22Rv1 (cell line): ENCODE data around the gene MPZL1.

Experiments used
- H3K27ac ChIP-seq: fragments of 450-650 bp; 2 replicates; pipeline ENCODE4 v1.5.1; 2017
- ZFX ChIP-seq: fragments of 450-650 bp; IDR thresholded peaks from 2 replicates; pipeline ENCODE4 v1.6.1; 2017; ENCODE audit warnings: antibody characterized with exemption, borderline replicate concordance
- TF ChIP-seq, protein P1 (sequence below): fragments of 450-650 bp; IDR thresholded peaks from 2 replicates; pipeline ENCODE4 v1.5.1; 2017; ENCODE audit warnings: mild to moderate bottlenecking

MPZL1 gene

GRCh38 chr1:167772436-167772835, 50.7 kb downstream of the MPZL1 start:
- no peak overlapping the region for H3K27ac ChIP-seq
- TF ChIP-seq ZFX: no peak
- TF ChIP-seq, protein P1, sequence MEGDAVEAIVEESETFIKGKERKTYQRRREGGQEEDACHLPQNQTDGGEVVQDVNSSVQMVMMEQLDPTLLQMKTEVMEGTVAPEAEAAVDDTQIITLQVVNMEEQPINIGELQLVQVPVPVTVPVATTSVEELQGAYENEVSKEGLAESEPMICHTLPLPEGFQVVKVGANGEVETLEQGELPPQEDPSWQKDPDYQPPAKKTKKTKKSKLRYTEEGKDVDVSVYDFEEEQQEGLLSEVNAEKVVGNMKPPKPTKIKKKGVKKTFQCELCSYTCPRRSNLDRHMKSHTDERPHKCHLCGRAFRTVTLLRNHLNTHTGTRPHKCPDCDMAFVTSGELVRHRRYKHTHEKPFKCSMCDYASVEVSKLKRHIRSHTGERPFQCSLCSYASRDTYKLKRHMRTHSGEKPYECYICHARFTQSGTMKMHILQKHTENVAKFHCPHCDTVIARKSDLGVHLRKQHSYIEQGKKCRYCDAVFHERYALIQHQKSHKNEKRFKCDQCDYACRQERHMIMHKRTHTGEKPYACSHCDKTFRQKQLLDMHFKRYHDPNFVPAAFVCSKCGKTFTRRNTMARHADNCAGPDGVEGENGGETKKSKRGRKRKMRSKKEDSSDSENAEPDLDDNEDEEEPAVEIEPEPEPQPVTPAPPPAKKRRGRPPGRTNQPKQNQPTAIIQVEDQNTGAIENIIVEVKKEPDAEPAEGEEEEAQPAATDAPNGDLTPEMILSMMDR: no peak

GRCh38 chr1:167773516-167773915, 51.7 kb downstream of the MPZL1 start:
- no peak overlapping the region for H3K27ac ChIP-seq
- no peak for TF ChIP-seq ZFX
- TF ChIP-seq, protein P1: no peak

DNA sequence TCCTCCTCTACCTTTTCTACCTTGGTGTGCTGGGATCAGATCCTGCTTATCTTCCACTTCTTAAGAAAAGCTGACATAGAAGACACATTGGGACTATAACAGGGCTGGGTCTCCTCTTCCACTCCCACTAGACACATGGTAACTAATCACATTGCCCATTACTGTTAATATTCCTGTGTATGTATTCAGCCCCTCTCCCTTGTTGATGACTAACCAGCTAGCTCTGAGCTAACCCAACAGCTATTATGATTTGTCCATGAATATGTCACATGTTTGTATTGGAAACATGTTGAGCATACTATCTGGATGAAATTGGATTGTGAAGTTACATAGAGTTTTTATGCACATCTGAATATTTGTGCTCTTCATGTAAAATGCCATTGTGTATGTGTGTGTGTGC, 52.9 kb downstream of the MPZL1 start:
- TF ChIP-seq, protein P1: no peak
- TF ChIP-seq ZFX: no peak
- no peak overlapping the region for H3K27ac ChIP-seq

DNA sequence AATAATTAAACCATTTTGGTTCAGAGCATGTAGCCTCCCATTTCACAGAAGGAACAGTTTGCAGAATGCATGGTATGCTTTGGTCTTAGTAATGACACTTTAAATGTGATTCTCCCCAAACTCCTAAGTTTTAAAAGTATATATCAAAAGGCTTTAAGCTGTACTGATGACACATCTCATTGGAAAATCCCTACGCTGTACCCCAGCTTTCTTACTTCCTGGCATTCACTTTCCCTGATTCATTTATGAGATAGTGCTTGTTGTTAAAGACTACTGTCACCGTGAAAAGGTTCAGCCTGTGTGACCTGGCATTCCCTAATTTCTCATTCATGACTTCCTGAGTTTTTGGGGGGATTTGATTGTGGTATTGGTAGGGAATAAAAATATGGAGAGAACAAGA, 53.4 kb downstream of the MPZL1 start:
- TF ChIP-seq, protein P1: no peak
- TF ChIP-seq ZFX: no peak
- no peak overlapping the region for H3K27ac ChIP-seq

GRCh38 chr1:167776151-167776550, 54.4 kb downstream of the MPZL1 start:
- TF ChIP-seq, protein P1: no peak
- no peak for TF ChIP-seq ZFX

DNA sequence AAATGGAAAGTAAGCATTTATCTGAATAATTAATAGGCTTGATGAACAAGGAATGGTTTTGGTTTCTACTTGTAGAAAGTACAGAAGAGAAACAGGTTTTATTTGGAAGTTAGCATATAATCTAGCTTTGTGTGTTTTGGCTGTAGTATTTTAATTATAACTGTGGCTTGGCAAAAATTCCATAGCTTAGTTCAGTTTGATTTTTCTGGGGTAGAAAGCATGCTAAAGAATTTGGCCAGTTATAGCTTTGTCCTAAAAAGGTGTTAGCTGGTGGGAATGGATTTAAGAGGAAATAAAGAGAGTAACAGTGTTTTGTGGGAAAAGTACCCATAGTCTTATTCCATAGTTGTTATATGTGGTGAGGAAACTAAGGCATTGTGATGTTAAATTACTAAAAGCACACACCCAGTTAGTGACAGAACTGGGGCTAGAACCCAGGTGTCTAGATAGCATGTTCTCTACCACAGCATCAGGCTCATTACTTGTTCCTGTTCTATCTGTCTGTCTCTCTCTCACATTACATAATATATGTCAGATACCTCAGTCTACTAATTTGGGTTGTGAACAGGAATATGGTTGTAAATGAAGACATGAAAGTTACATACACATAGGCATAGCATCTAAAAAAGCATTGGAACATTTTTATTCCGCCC, 55.0 kb downstream of the MPZL1 start:
- TF ChIP-seq ZFX: no peak
- TF ChIP-seq, protein P1: no peak
- H3K27ac ChIP-seq: no peak overlapping the region

More at GRCh38 chr1:167776151-167776550, 54.4 kb downstream of the MPZL1 start:
- no peak overlapping the region for H3K27ac ChIP-seq

DNA sequence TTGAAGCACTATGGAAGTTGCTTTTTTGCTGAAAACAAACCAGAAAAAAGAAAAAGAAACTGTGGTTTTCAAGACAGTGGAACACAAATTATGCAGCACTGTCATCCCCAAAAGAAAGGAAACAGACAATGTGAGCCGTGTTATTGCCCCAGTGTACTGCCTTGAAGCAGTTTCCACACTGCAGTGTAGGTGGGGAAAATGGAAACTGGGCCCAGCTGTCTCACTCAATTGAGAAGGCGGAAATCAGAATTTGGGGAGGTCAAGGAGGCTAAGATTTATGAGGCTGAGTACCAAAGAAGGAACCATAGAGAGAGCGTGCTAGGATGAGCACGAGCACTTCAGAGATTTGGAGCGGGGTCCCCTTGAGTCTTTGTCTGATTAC, 55.5 kb downstream of the MPZL1 start:
- no peak overlapping the region for H3K27ac ChIP-seq
- TF ChIP-seq, protein P1: no peak
- TF ChIP-seq ZFX: no peak
